NB4 (cell line): Measurements from ENCODE around the gene NME5.

Source experiments
- CTCF ChIP-seq: IDR thresholded peaks from one replicate; pipeline ENCODE4 v1.5.1; 2012; ENCODE audit warnings: low read depth, low read length
- MYC ChIP-seq: IDR thresholded peaks from 2 replicates; pipeline ENCODE4 v1.6.1; 2011; ENCODE audit warnings: low read depth, low read length
- POLR2A ChIP-seq: IDR thresholded peaks from 2 replicates; pipeline ENCODE4 v1.6.1; 2011; ENCODE audit warnings: mild to moderate bottlenecking; ENCODE audit not compliant: insufficient read length; ENCODE audit errors: extremely low read depth
- TF ChIP-seq, protein P1 (sequence below): IDR thresholded peaks from 2 replicates; pipeline ENCODE4 v1.6.1; 2011; ENCODE audit warnings: low read depth, low read length

DNA sequence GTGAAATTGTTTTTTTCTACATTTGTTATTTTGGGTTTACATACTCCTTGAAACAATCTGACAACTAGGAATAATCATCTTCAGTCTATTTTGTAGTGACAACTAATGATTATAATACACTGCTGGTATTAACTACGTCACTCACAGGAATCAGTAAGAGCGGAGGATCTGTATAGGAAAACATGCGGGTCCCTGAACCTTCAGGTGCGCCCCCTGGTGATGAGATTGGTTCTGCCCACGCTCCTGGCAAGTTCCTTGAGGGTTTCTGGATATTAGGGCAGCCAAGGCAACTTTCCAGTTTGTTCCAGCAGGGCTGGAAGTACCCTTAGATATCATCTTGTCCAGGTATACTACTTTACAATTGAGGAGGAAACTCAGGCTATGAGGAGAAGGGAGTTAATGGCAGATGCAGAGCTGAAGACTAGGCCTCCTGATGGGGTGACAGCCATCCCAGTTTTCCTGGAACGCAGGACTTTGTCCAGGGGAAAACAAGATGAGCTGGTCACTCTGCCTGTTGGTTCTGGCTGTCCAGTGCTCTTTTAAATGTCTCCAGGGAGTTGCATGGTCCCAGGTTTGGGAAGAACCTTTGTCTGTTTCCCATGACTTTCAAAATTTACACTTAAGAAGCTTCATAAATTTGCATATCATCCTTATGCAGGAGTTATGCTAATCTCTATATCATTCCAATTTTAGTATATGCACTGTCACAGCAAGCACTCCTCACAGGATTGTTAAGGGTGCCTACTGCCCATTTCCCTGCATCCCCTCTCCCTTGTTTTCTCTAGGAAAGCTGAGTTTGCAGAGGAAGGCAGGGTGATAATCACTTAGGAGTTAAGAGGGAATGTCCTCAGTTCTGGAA lies 70.3 kb downstream of the NME5 start:
- no peak for TF ChIP-seq POLR2A
- peak; percentile 75 for TF ChIP-seq CTCF
- TF ChIP-seq, protein P1, sequence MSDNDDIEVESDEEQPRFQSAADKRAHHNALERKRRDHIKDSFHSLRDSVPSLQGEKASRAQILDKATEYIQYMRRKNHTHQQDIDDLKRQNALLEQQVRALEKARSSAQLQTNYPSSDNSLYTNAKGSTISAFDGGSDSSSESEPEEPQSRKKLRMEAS, result 0 out of 2 replicates have a peak, but pooled peaks have one; percentile 40
- TF ChIP-seq MYC, result no peak
